ENCODE results near the gene TBC1D16. TPM values are rescaled to one million over a fixed set of nuclear protein-coding genes. Genes with fewer than 3 reads are reported as not detected.
A peak's percentile ranks its signal among the peaks of the same experiment; 100 is the strongest.
"Not testable (repeated sequence)": the region's sequence is repeated elsewhere in the genome, so short reads cannot be mapped to it uniquely, and the experiment has no call there.

TBC1D16 gene
- total RNA-seq, 2 donors from 2014 or later: 1.9 to 2.6 TPM

DNA sequence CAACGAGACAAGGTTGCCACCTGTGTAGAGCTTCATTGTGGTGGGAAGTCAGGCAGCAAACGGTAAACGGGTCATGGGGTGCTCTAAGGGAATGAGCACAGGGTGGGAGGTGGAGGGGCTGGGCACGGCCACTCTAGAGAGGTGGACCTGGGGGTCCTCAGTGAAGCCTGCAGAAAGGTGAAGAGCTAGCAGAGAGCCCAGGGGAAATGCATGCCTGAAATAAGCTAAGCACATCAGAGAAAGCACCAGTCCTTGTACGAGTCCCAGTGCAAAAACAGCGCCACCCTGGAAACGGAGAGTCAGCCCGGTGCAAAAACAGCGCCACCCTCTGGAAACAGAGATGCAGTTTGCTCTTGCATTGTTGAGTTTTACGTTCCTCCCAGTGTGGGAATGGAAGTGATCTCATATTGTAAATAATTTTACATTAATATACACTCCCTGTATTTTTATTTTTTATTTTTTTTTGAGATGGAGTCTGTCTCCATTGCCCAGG lies 65.0 kb downstream of the TBC1D16 start:
- peak; percentile 42 for ATAC-seq
- H3K4me1 Mint-ChIP-seq: peaks cover 4% of the 10 kb centered on the region
- no peak for DNase-seq
- H3K9me3 ChIP-seq (ENCODE audit: control insufficient read depth, low read length, poor library complexity, severe bottlenecking): no peaks in the 10 kb centered on the region
- no peak overlapping the region for H3K27ac Mint-ChIP-seq
- H3K27me3 Mint-ChIP-seq: peaks cover 13% of the 10 kb centered on the region
- no peak overlapping the region for H3K4me3 Mint-ChIP-seq
- no peaks in the 10 kb centered on the region for H3K36me3 Mint-ChIP-seq (ENCODE audit: low read depth)

DNA sequence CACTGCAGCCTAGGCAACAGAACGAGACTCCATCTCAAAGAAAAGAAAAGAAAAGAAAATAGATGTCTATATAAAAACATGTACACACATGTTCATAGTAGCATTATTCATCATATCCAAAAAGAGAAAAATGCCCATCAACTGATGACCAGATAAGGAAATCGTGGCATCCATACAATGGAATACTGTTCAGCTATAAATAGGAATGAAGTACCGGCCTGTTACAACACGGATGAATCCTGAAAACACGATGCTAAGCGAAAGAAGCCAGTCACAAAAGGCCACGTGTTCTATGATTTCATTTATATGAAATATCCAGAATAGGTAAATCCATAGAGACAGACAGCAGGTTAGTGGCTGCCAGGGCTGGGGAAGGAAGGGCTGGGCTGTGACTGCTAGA lies 65.8 kb downstream of the TBC1D16 start:
- no peaks in the 10 kb centered on the region for H3K9me3 ChIP-seq (ENCODE audit: control insufficient read depth, low read length, poor library complexity, severe bottlenecking)
- peaks cover 4% of the 10 kb centered on the region for H3K4me1 Mint-ChIP-seq
- no peak overlapping the region for H3K27ac Mint-ChIP-seq
- H3K36me3 Mint-ChIP-seq (ENCODE audit: low read depth): no peaks in the 10 kb centered on the region
- H3K27me3 Mint-ChIP-seq: peaks cover 13% of the 10 kb centered on the region
- DNase-seq (no peak), ATAC-seq (no peak)
- no peak overlapping the region for H3K4me3 Mint-ChIP-seq

DNA sequence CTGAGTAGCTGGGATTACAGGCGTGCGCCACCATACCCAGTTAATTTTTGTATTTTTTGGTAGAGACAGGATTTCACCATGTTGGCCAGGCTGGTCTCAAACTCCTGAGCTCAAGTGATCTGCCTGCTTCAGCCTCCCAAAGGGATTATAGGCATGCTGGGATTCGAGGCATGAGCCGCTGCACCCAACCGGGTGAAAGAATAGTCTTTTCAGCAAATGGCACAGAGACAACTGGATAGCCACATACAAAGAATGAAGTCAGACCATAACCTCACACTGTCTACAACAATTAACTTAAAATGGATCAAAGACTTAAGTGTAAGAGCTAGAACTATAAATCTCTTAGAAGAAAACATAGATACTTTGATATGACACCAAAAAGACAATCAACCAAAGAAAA lies 67.6 kb downstream of the TBC1D16 start:
- ATAC-seq (no peak), DNase-seq (no peak)
- peaks cover 26% of the 10 kb centered on the region for H3K27me3 Mint-ChIP-seq
- no peaks in the 10 kb centered on the region for H3K9me3 ChIP-seq (ENCODE audit: control insufficient read depth, low read length, poor library complexity, severe bottlenecking)
- H3K36me3 Mint-ChIP-seq (ENCODE audit: low read depth): no peaks in the 10 kb centered on the region
- H3K27ac Mint-ChIP-seq: no peak overlapping the region
- H3K4me1 Mint-ChIP-seq: peaks cover 4% of the 10 kb centered on the region
- no peak overlapping the region for H3K4me3 Mint-ChIP-seq

DNA sequence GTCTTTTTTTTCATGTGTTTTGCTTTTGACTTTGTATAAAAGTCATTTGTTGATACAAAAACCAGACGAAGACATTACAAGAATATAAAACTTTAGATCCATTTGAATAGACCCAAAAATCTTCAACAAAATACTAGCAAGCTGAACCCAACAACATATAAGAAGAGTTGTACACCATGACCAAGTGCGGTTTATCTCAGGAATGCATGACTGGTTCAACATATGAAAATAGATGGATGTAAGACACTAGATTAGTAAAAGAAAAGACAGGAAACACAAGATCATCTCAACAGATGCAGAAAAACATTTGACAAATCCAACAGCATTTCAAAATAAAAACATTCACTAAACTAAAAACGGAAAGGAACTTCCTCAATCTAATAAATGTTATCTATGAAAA lies 69.0 kb downstream of the TBC1D16 start:
- Mint-ChIP-seq H3K27me3 (peaks cover 25% of the 10 kb centered on the region), H3K4me1 (peaks cover 4% of the 10 kb centered on the region), H3K27ac (no peak overlapping the region), H3K4me3 (no peak overlapping the region), H3K36me3 (ENCODE audit: low read depth) (no peaks in the 10 kb centered on the region)
- ATAC-seq: no peak
- DNase-seq: no peak
- no peaks in the 10 kb centered on the region for H3K9me3 ChIP-seq (ENCODE audit: control insufficient read depth, low read length, poor library complexity, severe bottlenecking)

DNA sequence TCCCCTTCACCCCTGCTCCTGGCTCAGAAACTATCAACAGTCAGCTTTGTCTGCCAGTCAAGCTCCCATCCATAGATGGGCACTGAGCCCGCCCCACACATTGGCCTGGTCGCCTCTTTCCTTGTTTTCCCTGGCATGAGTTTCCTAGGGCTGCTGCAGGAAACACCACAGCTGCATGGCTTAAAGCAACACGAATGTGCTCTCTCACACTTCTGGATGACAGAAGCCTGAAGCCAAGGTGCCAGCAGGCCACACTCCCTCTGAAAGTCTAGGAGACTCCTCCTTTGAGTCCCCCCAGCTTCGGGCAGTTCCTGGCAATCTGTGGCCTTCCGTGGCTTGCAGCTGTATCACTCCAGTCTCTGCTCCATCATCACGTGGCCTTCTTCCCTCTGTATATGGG lies 69.9 kb downstream of the TBC1D16 start:
- H3K4me1 Mint-ChIP-seq: peaks cover 6% of the 10 kb centered on the region
- DNase-seq (no peak), ATAC-seq (no peak)
- peaks cover 22% of the 10 kb centered on the region for H3K27me3 Mint-ChIP-seq
- no peak overlapping the region for H3K4me3 Mint-ChIP-seq
- H3K27ac Mint-ChIP-seq: no peak overlapping the region
- no peaks in the 10 kb centered on the region for H3K9me3 ChIP-seq (ENCODE audit: control insufficient read depth, low read length, poor library complexity, severe bottlenecking)
- no peaks in the 10 kb centered on the region for H3K36me3 Mint-ChIP-seq (ENCODE audit: low read depth)

DNA sequence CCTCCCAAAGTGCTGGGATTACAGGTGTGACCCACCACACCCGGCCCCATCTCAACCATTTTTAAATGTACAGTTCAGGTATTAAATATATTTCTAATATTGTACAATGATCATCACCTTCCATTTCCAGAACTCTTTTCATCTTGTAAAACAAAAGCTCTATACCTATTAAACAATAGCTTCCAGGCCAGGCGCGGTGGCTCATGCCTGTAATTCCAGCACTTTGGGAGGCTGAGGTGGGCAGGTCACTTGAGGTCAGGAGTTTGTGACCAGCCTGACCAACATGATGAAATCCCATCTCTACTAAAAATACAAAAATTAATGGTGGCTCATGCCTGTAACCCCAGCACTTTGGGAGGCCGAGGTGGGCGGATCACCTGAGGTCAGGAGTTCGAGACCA lies 73.2 kb downstream of the TBC1D16 start:
- DNase-seq; H3K9me3 ChIP-seq (ENCODE audit: control insufficient read depth, low read length, poor library complexity, severe bottlenecking); H3K4me1 Mint-ChIP-seq; ATAC-seq; H3K4me3 Mint-ChIP-seq; H3K27ac Mint-ChIP-seq; H3K36me3 Mint-ChIP-seq (ENCODE audit: low read depth): not testable (repeated sequence)
- peaks cover 36% of the 10 kb centered on the region for H3K27me3 Mint-ChIP-seq

DNA sequence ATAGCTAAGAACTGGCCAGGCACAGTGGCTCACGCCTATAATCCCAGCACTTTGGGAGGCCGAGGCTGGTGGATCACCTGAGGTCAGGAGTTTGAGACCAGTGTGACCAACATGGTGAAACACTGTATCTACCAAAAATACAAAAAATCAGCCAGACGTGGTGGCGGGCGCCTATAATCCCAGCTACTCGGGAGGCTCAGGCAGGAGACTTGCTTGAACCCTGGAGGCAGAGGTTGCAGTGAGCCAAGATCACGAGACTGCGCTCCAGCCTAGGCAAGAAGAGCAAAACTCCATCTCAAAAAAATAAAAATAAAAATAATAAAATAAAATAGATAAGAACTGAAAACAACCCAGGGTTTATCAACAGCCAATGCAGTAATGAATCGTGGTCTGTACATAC lies 74.1 kb downstream of the TBC1D16 start:
- not testable (repeated sequence) for H3K4me1 Mint-ChIP-seq; H3K36me3 Mint-ChIP-seq (ENCODE audit: low read depth); ATAC-seq; DNase-seq; H3K9me3 ChIP-seq (ENCODE audit: control insufficient read depth, low read length, poor library complexity, severe bottlenecking); H3K4me3 Mint-ChIP-seq; H3K27ac Mint-ChIP-seq
- peaks cover 43% of the 10 kb centered on the region for H3K27me3 Mint-ChIP-seq

DNA sequence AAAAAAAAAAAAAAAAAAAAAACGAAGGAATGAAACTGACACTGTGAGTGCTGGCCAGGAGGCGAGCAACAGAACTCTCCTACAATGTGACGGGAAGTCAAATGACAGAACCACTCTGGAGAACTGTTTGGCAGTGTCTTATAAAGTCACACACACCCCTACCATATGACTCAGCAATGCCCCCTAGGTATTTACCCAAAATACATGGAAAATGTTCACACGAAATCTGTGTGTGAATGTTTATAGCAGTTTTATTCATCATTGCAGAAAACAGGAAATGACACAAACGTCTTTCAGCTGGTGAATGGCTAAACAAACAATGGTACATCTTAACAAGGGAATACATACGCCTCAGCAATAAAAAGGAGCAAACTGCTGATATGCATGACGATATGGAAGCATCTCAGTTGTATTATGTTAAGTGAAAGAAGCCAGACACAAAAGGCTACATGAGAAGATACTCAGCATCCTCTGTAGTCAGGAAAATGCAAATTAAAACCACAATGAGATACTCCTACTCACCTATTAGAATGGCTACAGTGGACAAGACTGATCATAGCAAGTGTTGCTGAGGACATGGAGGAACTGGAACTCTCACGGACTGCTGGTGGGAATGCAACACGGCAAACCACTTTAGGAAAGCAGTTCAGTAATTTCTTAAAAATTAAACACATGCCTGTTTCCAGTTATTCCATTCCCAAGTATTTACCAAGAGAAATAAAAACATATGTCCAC lies 74.7 kb downstream of the TBC1D16 start:
- H3K4me1 Mint-ChIP-seq: peaks cover 3% of the 10 kb centered on the region
- no peak overlapping the region for H3K4me3 Mint-ChIP-seq
- no peaks in the 10 kb centered on the region for H3K9me3 ChIP-seq (ENCODE audit: control insufficient read depth, low read length, poor library complexity, severe bottlenecking)
- peaks cover 3% of the 10 kb centered on the region for H3K36me3 Mint-ChIP-seq (ENCODE audit: low read depth)
- no peak overlapping the region for H3K27ac Mint-ChIP-seq
- DNase-seq: no peak
- ATAC-seq: no peak
- H3K27me3 Mint-ChIP-seq: peaks cover 37% of the 10 kb centered on the region

DNA sequence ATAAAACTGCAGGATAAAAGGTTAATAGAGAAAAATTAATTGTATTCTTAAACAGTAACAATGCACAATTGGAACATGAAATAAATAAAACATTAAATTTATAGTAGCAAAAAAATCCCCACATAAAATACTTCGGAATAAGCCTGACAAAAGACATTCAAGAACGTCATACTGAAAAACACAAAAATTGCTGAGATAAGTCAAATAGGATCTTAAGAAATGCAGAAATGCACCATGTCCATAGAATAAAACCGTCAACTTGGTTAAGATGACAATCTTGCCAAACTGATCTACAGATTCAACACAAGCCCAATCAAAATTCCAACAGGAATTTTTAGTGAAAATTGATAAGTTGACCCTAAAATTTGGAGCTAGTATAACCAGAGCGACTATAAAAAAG lies 76.6 kb downstream of the TBC1D16 start:
- H3K4me1 Mint-ChIP-seq: peaks cover 3% of the 10 kb centered on the region
- DNase-seq: no peak

DNA sequence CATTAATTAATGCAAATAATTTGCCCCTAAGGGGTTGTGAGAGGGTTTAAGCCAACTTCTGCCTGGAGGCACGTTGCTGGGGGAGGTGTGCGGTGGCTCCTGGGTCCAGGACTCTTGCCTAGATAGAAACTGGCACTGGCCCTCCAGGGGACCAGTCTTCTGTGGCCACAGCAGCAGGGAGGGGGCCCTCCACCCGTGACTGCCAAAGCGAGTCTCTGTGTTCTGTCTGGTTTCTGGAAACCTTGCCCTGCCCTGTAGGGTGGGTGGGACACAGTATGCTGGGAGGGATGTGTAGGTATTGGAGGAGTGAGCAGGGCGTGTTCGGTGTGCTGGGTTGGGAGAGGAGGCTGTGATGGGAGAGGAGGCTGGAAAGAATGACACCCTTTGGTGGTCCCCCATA lies 78.8 kb downstream of the TBC1D16 start:
- H3K9me3 ChIP-seq (ENCODE audit: control insufficient read depth, low read length, poor library complexity, severe bottlenecking): no peaks in the 10 kb centered on the region
- H3K4me3 Mint-ChIP-seq: no peak overlapping the region
- DNase-seq (no peak), ATAC-seq (no peak)
- peaks cover 23% of the 10 kb centered on the region for H3K27me3 Mint-ChIP-seq
- no peak overlapping the region for H3K27ac Mint-ChIP-seq
- H3K4me1 Mint-ChIP-seq: peaks cover 3% of the 10 kb centered on the region
- H3K36me3 Mint-ChIP-seq (ENCODE audit: low read depth): peaks cover 3% of the 10 kb centered on the region

More for the DNA sequence above, 76.6 kb downstream of the TBC1D16 start:
- no peaks in the 10 kb centered on the region for H3K9me3 ChIP-seq (ENCODE audit: control insufficient read depth, low read length, poor library complexity, severe bottlenecking)
- Mint-ChIP-seq H3K36me3 (ENCODE audit: low read depth) (peaks cover 3% of the 10 kb centered on the region), H3K4me3 (no peak overlapping the region), H3K27ac (no peak overlapping the region), H3K27me3 (peaks cover 31% of the 10 kb centered on the region)
- ATAC-seq: no peak

DNA sequence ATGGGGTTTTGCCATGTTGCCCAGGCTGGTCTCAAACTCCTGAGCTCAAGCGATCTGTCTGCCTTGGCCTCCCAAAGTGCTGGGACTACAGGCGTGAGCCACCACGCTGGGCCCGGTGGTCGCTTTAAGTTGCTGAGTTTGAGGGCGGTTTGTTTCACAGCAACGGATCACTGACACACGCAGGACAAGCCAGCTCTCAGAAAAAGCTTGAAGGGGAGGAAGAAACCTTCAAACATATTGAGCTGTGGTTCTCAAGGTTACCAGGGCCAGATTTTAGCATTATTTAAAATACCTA lies 79.3 kb downstream of the TBC1D16 start:
- not testable (repeated sequence) for H3K27ac Mint-ChIP-seq; H3K9me3 ChIP-seq (ENCODE audit: control insufficient read depth, low read length, poor library complexity, severe bottlenecking); ATAC-seq; H3K4me1 Mint-ChIP-seq; H3K36me3 Mint-ChIP-seq (ENCODE audit: low read depth); DNase-seq; H3K4me3 Mint-ChIP-seq
- peaks cover 23% of the 10 kb centered on the region for H3K27me3 Mint-ChIP-seq

DNA sequence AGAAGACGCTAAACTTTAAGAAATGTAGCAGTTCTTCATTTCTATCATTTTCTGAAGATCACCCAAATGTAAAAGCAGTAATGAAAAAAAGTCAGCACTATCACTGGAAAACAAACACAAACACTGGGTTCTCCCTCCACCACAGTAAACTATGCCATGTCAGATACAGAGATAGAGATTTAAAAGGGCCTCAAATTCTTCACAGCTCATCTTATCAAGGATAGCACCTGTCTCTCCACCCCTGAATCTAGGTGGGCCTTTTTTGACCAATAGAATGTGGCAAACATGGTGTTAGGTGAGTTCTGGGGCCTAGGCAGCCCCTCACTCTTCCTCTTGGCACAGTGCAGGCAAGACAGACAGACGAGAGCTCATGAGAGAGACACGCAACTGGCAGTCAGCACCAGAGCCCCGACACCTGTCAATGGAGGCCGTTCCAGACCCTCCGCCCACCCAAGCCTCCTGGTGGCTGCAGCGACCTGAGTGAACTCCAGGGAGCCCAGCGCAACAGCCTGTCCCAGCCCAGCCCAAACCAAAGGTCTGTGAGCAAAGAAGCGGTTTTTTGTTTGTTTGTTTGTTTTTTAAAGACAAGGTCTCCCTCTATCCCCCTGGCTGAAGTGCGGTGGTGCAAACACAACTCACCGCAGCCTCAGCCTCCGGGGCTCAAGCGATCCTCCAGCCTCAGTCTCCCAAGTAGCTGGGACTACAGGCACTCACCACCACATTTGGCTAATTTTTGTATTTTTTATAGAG lies 79.8 kb downstream of the TBC1D16 start:
- no peak for ATAC-seq
- peaks cover under 1% of the 10 kb centered on the region for H3K4me1 Mint-ChIP-seq
- no peaks in the 10 kb centered on the region for H3K9me3 ChIP-seq (ENCODE audit: control insufficient read depth, low read length, poor library complexity, severe bottlenecking)
- H3K4me3 Mint-ChIP-seq: no peak overlapping the region
- no peak for DNase-seq
- peaks cover 3% of the 10 kb centered on the region for H3K36me3 Mint-ChIP-seq (ENCODE audit: low read depth)
- peaks cover 23% of the 10 kb centered on the region for H3K27me3 Mint-ChIP-seq
- H3K27ac Mint-ChIP-seq: no peak overlapping the region

DNA sequence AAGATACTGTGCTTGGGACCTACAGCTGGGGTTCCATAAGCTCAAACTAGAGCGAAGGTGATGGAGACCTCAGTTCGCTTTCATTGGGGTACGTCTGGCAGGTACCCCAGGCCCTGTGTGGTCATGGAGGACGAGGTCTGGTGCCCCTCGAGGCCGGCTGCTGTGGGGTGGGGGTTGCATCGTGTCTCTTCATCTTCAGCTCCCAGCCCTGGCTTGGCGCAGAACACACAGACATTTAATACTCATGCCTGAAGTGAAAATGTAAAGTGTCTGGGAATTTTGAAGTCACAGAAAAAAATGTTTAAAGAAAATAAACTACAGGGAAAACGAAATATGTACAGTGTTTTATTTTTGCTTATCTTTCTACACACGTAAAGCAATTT lies 80.5 kb downstream of the TBC1D16 start:
- no peak for DNase-seq
- Mint-ChIP-seq H3K4me1 (no peaks in the 10 kb centered on the region), H3K36me3 (ENCODE audit: low read depth) (peaks cover 3% of the 10 kb centered on the region), H3K27me3 (peaks cover 23% of the 10 kb centered on the region), H3K27ac (no peak overlapping the region), H3K4me3 (no peak overlapping the region)
- no peaks in the 10 kb centered on the region for H3K9me3 ChIP-seq (ENCODE audit: control insufficient read depth, low read length, poor library complexity, severe bottlenecking)
- ATAC-seq: no peak

Measured in T-helper 17 cell (primary cell).